Stimulated activated naive CD8-positive, alpha-beta T cell treated with anti-CD3 and anti-CD28 coated beads, Interleukin-15, Interleukin-2, amounts not matched to agents 100 U/mL and 50 U/mL, for 24 hours (primary cell): ENCODE data around the gene RAP2B.
"Not testable (repeated sequence)": the region's sequence is repeated elsewhere in the genome, so short reads cannot be mapped to it uniquely, and the experiment has no call there.

Experiments used
- ATAC-seq: fragments of 150-1000 bp; cut with Tn5 transposase; one replicate; pipeline ENCODE4 v1.10.0; 2021
- DNase-seq: peaks from one replicate; pipeline ENCODE4 v3.0.0; 2021

Gene RAP2B

DNA sequence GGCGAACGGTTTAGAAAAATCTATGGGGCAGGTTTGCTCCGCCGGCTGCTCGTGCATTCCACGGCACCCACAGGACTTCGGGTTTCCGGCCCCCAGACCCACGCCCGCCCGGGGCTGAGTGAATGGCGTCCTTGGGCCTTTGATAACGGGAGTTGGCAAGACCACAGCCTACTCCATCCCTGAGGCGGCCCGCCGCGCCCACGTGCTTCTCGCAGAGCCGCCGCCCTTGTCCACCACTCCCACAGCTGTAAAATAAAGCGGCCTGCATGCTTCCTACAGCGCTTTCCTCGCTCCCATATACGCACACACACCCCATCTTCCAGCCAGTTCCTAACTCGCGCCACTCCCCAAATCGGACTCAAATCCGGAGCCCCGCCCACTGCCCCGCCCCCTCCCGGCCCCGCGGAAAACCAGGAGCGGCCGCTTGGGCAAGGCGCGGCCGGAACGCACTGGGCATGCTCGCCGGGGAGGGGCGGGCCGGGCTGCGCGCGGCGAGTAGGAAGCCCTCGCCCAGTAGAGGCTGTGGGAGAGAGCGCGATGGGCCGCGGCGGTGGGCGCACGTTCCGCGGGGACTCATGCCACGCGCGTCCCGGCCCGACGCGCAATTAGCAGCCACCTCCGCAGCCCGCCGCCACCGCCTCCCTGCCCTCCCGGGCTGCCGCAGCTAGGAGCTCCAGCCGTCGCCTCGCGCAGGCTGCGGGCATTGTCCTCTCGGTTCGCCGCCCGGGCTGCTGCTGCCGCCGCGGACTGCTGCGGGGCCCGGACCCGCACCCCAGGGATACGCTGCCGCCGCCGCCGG is at the start of gene RAP2B:
TSS of gene RAP2B (plus strand) at position 513 of the 799 bp plus-strand sequence. CDS start 468 bp downstream, outside the sequence.
- peak; percentile 67 for ATAC-seq
- peak; percentile 98 for DNase-seq

DNA sequence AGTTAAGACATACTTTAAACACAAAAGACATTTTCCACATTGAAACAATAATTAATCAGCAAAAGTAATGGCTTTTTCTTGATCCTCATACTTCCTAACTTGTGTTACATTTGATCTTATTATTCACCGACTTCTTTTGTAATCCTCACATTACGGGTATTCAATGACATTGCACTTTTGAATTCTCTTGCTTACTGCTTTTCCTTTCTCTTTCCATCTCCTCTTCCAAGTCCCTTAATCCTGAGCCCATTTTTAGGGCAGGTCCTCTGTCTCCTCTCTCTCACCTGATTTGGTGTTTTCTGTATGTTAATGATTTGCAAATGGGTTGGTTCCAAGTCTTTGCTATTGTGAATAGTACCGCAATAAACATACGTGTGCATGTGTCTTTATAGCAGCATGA is 48.5 kb upstream of the RAP2B start:
- ATAC-seq (no peak), DNase-seq (no peak)

DNA sequence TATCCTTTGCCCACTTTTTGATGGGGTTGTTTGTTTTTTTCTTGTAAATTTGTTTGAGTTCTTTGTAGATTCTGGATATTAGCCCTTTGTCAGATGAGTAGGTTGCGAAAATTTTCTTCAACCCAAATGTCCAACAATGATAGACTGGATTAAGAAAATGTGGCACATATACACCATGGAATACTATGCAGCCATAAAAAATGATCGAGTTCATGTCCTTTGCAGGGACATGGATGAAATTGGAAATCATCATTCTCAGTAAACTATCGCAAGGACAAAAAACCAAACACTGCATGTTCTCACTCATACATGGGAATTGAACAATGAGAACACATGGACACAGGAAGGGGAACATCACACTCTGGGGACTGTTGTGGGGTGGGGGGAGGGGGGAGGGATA is 47.8 kb upstream of the RAP2B start:
- not testable (repeated sequence) for ATAC-seq, DNase-seq

DNA sequence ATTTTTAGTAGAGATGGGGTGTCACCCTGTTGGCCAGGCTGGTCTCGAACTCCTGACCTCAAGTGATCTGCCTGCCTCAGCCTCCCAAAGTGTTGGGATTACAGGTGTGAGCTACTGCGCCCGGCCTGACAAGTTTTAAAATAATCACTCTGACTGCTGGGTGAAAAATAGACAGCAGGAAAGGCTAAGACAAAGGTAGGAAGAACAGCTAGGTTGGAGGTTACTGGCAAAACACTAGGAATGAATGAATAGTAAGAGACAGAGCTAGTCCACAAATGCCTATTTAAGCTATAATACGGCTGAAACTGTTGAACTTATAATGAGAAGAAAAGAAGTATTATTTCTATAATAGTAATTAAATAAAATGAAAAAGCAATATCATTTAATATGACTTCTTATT is 46.7 kb upstream of the RAP2B start:
- DNase-seq (no peak), ATAC-seq (no peak)

DNA sequence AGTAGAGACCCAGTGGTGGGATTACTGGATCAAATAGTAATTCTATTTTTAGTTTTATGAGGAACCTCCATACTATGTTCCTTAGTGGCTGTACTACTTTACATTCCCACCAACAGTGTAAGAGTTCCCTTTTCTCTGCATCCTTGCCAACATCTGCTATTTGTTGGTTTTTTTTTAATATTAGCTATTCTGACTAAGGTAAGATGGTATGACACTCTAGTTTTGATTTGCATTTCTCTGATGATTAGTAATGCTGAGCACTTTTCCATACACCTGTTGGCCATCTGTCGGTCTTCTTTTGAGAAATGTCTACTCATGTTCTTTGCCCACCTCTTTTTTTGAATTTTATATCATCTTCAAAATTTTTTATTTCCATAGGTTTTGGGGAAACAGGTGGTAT is 34.2 kb upstream of the RAP2B start:
- no peak for ATAC-seq
- no peak for DNase-seq

DNA sequence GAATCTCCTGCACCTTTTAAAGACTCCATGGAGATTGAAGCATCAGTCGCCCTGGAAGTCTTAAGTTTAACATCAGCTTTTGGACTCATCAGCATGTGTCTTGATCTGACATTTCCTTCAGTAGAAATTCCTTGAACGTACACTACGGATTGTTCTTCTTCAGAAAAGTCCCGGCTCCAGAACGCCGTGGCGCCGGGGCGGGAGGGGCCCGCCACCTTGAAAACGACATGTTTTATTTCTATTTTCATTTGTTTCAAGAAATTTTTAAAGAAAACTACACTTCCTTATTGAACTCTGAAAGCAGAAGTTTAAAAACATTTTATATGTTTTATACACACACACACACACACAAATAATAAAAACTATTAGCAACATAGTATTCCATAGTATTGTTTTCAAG is 32.6 kb upstream of the RAP2B start:
- ATAC-seq (no peak), DNase-seq (no peak)

DNA sequence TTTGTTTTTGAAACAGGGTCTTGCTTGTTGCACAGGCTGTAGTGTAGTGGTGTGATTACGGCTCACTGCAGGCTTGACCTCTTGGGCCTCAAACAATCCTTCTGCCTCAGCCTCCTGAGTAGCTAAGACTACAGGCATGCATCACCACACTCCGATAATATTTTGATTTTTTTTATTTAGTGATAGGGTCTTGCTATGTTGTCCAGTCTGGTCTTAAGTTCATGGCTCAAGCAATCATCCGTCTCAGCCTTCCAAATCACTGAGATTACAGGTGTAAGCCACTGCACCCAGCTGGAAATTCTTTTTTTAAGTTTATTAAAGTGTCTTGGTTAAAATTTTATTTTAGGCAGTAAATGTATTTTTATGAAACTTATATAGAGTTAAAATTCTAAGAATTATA is 32.2 kb upstream of the RAP2B start:
- ATAC-seq (no peak), DNase-seq (no peak)

DNA sequence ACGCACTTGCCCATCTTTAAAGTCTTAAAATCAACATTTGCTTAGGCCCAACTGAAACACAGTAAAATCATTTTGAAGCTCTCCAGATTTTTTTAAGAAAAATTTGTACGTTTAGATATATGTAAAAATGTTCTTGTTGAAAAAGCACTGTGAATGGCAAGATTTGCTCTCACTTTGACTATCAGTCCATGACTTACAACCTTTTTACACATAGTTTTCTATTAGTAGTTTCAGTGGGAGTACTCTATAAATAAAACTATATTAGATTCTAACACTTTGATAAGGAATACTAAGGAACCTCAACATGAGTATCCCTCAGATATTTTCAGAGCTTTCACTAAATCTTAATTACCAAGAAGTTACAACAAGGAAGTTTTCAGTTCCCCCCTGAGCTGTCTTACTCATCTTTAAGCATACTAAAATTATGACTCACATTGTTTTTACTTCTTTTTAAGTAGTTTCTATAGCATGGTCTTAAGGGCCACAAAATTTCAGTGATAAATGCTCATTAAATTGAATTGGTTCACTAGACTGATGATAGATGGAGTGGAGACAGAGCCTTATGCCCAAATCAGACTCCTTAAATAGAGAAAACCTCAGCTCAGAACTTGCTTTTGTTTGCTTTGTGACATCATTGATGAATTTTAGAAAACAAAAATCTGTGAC is 31.6 kb upstream of the RAP2B start:
- ATAC-seq (peak; percentile 65), DNase-seq (no peak)

DNA sequence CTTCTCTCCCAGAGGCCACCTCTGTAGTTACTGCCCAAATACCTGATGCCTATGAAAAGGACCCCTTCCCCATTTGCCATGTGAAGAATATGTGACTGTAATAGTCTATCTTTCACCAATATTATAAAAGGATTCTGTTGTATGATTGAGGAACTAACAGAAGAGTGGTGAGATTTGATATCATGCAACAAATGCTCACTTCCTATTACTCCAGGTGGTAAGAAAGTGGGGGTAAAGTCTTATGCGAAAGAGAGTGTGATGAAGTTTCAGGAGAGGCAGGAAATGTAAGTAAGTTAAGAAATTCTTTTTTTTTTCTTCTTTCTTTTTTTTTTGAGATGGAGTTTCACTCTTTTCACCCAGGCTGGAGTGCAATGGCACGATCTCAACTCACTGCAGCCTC is 24.4 kb upstream of the RAP2B start:
- ATAC-seq: no peak
- DNase-seq: no peak

DNA sequence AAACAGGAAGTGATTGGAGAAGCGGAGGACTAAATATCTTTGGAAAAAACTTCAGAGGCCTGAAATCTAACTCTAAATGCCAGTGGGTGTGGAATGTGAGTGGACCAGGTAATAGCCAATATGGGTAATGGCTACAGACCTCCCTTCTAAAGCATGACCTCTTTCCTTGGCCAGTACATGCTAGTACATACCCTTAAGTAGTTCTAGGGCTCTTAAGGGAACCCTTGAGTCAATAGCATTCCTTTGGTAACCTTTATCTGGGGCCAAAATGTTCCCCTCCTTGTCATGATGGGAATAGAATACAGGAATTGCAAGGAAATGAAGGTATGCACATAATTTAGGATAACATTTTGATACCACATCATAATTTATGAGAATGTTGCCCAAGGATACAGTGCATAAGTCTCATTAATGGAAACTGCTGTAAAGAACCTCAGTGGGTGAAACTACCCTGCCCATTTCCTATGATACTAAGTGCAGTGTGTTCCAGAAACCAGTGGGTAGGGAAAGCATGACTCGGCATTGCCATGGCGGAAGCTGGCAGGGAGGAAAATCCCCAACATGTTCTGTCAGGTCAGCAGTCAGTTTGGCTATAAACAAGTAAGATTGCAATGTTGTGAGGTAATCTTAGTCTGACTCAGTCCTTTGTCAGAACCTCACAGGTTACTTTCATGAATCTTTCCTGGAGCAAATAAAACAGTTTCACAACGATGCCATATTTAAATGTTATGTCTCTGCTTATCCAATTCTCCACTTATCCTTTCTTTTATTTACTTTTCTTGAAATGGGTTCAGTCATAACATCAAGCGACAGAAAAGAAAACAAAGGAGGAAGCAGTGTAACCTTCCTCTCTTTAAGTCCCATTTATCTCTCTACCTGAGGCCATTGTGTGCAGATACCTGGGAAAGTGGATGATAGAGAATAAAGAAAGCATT is 23.5 kb upstream of the RAP2B start:
- DNase-seq (peak; percentile 63), ATAC-seq (peak; percentile 82)

DNA sequence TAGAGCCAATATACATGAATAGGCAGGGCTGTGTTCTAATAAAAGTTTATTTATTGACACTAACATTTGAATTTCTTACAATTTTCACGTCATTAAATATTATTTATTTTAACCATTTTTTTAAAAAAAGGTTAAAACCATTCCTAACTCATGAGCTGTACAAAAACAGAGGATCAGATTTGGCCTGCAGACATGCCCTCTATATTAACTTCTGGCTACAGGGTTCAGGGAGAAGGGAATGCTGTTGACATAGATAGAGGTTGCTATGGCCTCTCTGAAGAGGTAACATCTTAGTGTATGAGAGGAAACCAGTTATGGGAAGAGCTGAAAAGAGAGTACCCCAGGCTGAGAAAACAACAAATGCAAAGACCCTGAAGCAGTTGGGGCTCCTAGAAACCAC is 19.1 kb upstream of the RAP2B start:
- DNase-seq (no peak), ATAC-seq (no peak)

DNA sequence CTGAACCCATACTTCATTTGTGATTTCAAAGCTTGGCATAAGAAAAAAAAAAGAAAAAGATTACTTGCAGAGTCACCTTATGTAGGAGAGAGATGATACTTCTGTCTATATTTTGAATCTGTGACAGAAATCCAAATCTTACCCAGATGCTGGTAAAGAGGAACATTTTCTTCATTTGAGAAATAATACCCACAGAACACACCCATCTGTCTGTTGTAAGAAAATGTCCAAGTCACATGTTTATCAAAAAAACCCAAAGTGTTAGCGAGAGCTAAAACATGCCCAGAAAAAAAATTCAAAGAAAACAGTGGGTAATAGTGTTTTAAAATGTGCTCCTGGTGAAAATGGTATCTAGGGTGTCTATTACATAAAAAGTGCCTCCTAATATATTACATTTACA is 18.0 kb upstream of the RAP2B start:
- ATAC-seq (no peak), DNase-seq (no peak)

DNA sequence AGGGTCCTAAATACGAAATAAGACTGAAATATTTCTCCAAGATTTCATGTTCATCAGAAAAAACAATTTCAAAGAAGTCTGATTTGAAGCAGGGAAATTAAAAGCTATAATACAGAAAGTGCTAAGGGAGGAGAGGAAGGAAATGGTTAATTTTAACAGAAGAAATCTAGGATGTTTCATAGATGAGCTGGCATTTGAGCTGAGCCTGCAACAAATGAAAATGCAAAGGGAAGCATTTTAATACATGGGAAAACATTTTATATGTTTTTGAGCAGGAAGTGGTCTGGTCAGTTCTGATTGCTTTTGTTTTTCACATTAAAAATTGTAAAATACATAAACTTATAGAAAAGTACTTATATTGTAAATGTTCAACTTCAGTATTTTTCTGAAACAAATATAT is 17.2 kb upstream of the RAP2B start:
- no peak for ATAC-seq
- DNase-seq: no peak

DNA sequence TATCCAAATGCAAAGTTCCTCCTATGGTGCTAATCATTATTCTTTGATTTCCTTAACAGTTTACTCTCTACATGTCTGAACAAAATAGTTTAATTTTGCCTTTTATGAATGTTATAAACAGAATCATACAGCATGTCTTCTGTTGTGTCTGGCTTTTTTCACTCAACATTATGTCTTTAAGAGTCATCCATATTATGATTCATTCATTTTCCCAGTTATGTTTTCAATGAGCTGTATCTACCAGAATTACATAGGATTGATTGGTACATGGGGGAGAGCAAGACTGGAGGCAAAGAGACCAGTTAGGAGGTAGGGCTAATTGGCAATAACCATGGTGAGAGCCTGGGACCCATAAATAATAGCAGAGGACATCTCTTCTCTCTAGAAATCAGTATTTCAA is 16.6 kb upstream of the RAP2B start:
- no peak for DNase-seq
- no peak for ATAC-seq

DNA sequence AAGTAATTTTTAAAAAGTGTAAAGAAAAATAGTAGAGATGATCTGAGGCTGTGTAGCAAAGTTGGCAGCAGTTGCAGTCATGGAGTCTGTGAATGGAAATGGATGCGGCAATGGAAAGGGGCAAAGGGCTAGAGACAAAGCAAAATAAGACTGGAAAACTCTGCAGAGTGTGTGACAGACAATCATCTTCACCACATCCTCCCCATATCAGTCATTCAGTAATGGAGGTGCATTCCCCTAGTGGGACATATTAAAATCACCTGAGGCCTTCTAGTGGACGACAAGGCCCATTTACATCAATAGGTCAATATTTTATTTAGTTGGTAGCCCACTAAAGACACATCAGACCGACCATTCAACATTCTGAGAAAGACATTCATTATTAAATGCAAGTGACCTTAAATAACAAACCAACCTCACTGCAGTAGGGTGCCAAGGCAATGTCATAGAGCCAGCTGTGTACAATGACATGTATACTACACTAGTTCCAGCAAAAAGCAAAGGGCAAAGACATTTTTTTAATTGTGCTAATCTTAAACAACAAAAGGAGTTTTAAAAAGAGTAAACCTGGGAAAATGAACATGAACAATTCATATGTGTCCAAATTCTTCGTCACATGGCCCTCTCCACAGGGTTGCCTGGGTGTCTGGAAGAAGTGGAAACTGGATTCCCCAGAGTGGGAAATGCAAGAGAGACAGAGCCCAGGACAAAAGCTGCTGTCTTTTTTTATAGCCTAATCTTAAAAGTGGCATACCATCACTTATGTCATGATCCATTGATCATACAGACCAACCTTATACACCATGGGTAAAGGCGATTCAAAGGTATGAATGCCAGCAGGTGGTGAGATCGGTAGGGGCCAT is 15.6 kb upstream of the RAP2B start:
- ATAC-seq: no peak
- DNase-seq: no peak

DNA sequence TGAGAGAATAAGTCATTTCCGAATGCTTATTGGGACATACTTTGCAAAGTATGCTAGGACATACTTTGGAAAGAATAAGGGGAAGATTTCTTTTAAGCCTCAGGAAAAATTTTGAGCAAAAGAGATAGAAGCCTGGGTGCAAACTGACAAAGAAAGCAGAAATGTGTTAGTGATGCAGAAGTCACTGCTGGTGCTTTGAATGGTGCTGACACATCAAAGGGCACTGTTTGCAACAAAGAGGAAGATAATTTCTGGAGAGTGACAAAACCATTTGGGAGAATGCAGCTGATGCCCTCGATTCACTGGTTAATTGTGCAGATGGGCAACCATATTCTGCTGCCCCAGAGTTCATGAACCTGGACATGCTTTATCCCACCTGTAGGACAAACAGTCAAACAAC is 11.0 kb upstream of the RAP2B start:
- DNase-seq (no peak), ATAC-seq (no peak)

DNA sequence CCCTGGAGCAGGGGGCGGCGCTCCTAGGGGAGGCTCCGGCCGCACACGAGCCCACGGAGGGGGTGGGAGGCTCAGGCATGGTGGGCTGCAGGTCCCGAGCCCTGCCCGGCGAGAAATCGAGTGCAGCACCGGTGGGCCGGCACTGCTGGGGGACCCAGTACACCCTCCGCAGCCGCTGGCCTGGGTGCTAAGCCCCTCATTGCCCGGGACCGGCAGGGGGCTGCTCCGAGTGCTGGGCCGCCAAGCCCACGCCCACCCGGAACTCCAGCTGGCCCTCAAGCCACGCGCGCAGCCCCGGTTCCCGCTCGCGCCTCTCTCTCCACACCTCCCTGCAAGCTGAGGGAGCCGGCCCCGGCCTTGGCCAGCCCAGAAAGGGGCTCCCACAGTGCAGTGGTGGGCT is 6.2 kb upstream of the RAP2B start:
- not testable (repeated sequence) for DNase-seq, ATAC-seq

DNA sequence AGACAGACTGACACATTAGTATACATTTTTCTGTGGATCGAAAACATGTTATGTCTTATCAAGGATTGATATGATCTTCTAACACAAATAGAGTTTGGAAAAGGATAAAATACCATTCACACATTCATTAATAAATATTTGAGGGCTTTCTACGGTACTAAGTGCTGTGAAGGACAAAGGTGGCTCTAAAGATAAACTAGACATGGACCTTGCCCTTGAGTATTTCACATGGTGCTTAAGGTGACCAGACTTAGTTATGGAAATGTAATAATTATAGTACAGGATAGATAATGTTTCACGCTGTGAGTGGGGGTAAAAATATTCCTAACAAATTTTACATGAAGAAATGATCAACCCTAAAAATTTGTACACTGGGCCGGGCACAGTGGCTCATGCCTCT is 3.8 kb upstream of the RAP2B start:
- ATAC-seq (no peak), DNase-seq (no peak)

DNA sequence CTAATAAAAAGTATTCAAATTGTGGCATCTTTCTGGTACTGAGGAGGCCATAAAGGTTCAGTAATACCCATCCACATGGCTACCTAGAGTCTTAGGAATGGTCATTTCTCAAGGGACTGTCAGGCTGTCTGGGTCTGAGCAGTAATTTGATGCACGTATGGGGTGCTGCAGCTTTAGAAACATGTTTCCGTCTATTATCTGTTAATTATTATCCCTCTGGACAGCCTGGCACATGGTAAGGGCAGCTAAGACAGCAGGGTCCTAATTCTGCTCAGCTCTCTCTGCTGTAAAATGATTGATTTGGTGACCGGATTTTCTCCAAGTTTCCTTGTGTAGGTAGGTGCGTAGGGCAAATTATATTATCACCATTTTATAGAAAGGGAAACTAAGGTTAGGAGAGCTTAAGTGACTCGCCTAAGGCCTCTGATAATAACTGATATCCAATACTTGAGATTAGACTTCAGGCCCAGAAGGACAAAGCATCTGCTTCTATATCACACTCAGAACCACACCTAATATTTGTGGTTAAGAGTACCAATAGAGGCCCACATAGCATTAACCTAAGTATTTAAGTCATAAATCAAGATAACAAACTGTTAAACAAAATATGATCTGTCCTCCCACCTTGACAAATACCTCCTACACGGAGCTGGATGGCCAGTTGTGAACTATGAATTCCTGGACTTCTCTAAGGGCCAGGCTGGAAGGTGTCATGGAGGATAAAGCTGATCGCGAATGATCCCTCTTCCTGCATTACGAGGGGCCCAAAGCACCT is 2.9 kb upstream of the RAP2B start:
- ATAC-seq: no peak

DNA sequence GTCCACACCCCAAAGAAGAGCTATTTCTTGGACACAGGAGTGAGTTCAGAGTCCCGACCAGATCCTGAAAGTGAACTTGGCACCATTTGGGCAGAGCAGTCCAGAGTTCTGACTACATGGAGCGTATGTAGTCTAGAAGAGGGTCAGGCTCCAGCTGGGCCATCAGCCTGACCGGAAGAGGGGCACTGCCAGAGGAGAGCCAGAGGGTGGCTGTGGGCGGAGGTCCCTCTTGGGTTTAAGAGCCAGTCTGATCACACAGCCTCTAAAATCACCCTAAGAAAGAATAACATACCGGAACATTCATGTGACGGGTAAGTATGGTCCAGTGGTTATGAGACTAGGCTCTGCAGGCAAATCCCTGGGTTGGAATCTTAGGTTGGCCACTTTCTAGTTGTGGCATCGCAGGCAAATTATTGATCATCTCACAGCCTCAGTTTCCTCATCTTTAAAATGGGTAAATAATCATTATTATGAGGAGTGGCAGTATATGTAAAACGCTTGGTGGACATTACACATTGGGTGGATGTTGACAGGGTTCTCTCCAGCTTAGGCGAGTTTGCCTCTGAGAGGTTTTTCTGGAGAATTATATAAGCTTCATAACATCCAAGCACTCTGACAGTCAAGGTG is 2.1 kb upstream of the RAP2B start:
- DNase-seq (no peak), ATAC-seq (no peak)

More for the DNA sequence above, 2.9 kb upstream of the RAP2B start:
- no peak for DNase-seq
